Putamen (tissue), 1 donor: Measurements from ENCODE around the gene SLC11A1.

Source experiments
- DNase-seq: peaks from one replicate; pipeline ENCODE4 v3.0.0-alpha.2; 2016; ENCODE audit warnings: low spot score

Gene SLC11A1

GRCh38 chr2:218394298-218395089 lies 12.4 kb downstream of the SLC11A1 start:
- no peak for DNase-seq

GRCh38 chr2:218395090-218395444 lies 13.0 kb downstream of the SLC11A1 start:
- DNase-seq: no peak

- no peak for DNase-seq
Measured at GRCh38 chr2:218395456-218395825, 13.4 kb downstream of the SLC11A1 start.

GRCh38 chr2:218395826-218396687 lies 14.0 kb downstream of the SLC11A1 start:
- peak; percentile 98 for DNase-seq

- peak; percentile 67 for DNase-seq
Measured at GRCh38 chr2:218396688-218397462, 14.8 kb downstream of the SLC11A1 start.

GRCh38 chr2:218397463-218397819 lies 15.4 kb downstream of the SLC11A1 start:
- no peak for DNase-seq

GRCh38 chr2:218397820-218398436 lies 15.9 kb downstream of the SLC11A1 start:
- DNase-seq: peak; percentile 38

- DNase-seq: peak; percentile 82
Measured at GRCh38 chr2:218398437-218399390, 16.6 kb downstream of the SLC11A1 start.

GRCh38 chr2:218399391-218400166 lies 17.5 kb downstream of the SLC11A1 start, which contains the start of gene CTDSP1:
CTDSP1 (plus strand) TSS chr2:218399868; CDS start chr2:218400091, 223 bp downstream.
- DNase-seq: peak; percentile 94

- DNase-seq: peak; percentile 21
Measured at GRCh38 chr2:218400167-218400929, 18.3 kb downstream of the SLC11A1 start.

GRCh38 chr2:218400930-218401881 lies 19.1 kb downstream of the SLC11A1 start:
- DNase-seq: no peak

GRCh38 chr2:218401890-218402289 lies 19.8 kb downstream of the SLC11A1 start:
- DNase-seq: no peak

- DNase-seq: no peak
Measured at GRCh38 chr2:218402491-218402901, 20.4 kb downstream of the SLC11A1 start.

GRCh38 chr2:218402911-218403411 lies 20.9 kb downstream of the SLC11A1 start:
- no peak for DNase-seq

- DNase-seq: no peak
Measured at GRCh38 chr2:218403810-218404209, 21.7 kb downstream of the SLC11A1 start.

- DNase-seq: no peak
Measured at GRCh38 chr2:218404351-218405085, 22.4 kb downstream of the SLC11A1 start.
